Bronchial epithelial cell (primary cell): ENCODE data around the gene CRNN. TPM values are rescaled to one million over a fixed set of nuclear protein-coding genes. Genes with fewer than 3 reads are reported as not detected.

ENCODE experiments used
- DNase-seq: peaks from one replicate; pipeline ENCODE4 v3.0.0-alpha.2; 2010; ENCODE audit warnings: low read depth
- FAIRE-seq: peaks from 2 replicates; lab custom pipeline; 2011; peaks lifted over from hg19 to GRCh38; lab: Jason Lieb, UNC
- H3K27me3 ChIP-seq: 2 replicates; pipeline ENCODE4 v1.5.1; 2011; ENCODE audit warnings: low read length; ENCODE audit not compliant: control insufficient read depth, insufficient read depth
- H3K36me3 ChIP-seq: 2 replicates; pipeline ENCODE4 v1.5.1; 2011; ENCODE audit warnings: low read length; ENCODE audit not compliant: control insufficient read depth, insufficient read depth
- H3K4me3 ChIP-seq: 2 replicates; pipeline ENCODE4 v1.5.1; 2011; ENCODE audit warnings: mild to moderate bottlenecking, low read depth, low read length, control low read depth
- total RNA-seq: library from RNA; depleted of rRNA; stranded (reverse); fragments of >200 nt; gene quantifications from 2 replicates; pipeline ENCODE4 v1.2.1, GENCODE V29; 2014
- TF ChIP-seq, protein P1 (sequence below): IDR thresholded peaks from 2 replicates; pipeline ENCODE4 v1.5.1; 2011; ENCODE audit warnings: mild to moderate bottlenecking, moderate library complexity, low read length, control low read depth, inconsistent platforms; ENCODE audit not compliant: insufficient read depth, severe bottlenecking

The CRNN gene
- total RNA-seq, 1 donor from 2014 or later = 6.6 TPM

DNA sequence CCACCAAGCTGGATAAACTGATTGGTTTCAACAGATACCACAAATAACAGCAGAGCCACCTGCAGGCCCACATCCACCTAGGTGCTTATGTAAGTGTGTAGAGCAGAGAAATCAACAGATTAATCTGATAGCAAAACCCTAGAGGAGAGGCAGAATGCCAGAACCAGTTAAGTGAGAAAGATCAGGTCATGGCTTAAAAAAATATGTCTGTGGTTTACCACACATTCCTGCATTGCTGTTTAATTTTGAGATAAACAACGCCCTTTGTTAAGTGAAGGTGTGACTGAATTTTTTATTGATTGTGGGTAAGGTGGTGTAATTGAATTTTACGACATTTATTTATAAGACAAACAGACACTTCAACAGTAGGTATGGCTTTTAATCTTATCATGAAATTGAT lies 21.2 kb downstream of the CRNN start:
- Histone ChIP-seq H3K36me3 (no peaks in the 10 kb centered on the region), H3K4me3 (no peak overlapping the region), H3K27me3 (peaks cover 26% of the 10 kb centered on the region)
- DNase-seq (peak; percentile 92), FAIRE-seq (peak; percentile 70)
- TF ChIP-seq, protein P1, sequence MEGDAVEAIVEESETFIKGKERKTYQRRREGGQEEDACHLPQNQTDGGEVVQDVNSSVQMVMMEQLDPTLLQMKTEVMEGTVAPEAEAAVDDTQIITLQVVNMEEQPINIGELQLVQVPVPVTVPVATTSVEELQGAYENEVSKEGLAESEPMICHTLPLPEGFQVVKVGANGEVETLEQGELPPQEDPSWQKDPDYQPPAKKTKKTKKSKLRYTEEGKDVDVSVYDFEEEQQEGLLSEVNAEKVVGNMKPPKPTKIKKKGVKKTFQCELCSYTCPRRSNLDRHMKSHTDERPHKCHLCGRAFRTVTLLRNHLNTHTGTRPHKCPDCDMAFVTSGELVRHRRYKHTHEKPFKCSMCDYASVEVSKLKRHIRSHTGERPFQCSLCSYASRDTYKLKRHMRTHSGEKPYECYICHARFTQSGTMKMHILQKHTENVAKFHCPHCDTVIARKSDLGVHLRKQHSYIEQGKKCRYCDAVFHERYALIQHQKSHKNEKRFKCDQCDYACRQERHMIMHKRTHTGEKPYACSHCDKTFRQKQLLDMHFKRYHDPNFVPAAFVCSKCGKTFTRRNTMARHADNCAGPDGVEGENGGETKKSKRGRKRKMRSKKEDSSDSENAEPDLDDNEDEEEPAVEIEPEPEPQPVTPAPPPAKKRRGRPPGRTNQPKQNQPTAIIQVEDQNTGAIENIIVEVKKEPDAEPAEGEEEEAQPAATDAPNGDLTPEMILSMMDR = no peak

DNA sequence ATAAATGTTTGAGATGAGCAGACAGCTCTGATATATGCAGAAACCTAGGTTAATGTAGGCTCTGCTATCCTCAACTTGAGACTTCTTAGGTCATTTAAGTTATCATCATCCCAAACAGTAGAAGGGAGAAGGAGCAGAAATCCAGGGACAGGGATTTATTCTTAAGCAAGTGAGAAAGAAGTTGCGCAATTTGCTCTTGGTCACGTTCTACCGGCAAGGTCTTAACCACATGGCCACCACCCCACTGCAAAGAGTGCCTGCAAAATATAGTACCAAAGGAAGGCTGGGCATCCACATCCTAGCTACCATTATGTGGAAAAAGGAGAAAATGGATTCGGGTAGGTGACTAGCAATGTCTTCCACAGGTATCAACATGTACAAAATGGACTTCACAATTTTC lies 25.2 kb downstream of the CRNN start:
- Histone ChIP-seq H3K27me3 (peaks cover 15% of the 10 kb centered on the region), H3K4me3 (no peak overlapping the region), H3K36me3 (no peaks in the 10 kb centered on the region)
- no peak for FAIRE-seq
- no peak for DNase-seq
- TF ChIP-seq, protein P1 = no peak

DNA sequence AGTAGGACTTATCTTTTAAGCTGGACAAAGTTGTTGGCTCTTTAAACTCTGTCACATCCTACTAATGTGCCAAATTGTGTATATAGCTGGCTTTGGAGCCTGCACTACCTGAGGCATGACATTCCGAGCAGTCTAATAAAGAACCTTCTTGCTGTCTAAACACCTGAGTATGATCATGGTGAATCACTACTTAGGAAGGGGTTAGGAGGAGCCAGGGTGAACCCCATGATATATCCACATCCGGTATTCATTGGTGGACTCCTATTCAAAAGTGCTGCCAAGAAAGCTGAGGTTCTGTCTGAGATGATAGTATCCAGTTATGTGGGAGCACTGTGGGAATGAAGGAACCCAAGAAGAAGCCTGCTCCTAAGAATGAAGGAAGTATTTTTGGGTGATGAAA lies 27.1 kb downstream of the CRNN start:
- H3K4me3 ChIP-seq = no peak overlapping the region
- TF ChIP-seq, protein P1 = no peak
- H3K36me3 ChIP-seq = no peaks in the 10 kb centered on the region
- peaks cover 13% of the 10 kb centered on the region for H3K27me3 ChIP-seq
- FAIRE-seq (no peak), DNase-seq (peak; percentile 59)

DNA sequence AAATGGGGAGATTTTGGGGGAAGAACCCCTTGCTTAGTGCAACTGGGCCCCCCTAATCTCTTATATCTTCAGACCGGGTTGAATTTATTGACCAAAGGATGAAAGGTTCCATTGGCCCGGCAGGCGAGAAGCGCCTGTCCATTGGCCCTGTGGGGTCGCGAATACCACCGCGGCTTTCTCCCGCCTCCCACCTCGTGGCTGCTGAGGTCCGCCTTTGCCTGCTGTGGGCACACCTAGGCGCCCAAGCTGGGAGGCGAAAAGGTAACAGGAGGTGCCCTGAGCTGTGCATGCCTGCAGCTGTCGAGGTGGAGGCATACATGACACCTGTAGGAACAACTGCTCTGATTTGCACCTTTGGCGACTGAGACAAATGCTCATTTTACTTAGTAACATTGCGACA lies 33.1 kb downstream of the CRNN start:
- FAIRE-seq = no peak
- no peak for DNase-seq
- H3K36me3 ChIP-seq = no peaks in the 10 kb centered on the region
- H3K4me3 ChIP-seq = no peak overlapping the region
- TF ChIP-seq, protein P1 = no peak
- peaks cover 9% of the 10 kb centered on the region for H3K27me3 ChIP-seq

DNA sequence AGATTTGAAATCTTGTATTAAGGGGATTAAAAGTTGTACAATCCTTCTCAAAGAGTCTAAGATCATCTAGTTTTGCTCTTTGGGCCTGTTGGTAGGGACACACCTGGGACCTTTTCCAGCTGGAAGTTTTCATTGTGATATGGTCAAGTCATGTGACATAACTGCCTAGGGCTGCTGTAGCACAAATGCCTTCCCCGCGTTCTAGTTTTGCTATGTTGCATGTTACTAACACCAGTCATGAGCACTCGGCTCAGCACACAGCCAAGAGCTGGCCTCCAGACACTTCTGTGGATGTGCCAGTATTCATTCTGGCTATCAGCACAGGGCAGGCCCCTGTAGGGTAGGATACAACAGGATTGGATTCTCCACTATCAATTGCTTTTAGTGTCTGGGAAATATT lies 39.6 kb downstream of the CRNN start:
- TF ChIP-seq, protein P1 = no peak
- no peak overlapping the region for H3K4me3 ChIP-seq
- FAIRE-seq (no peak), DNase-seq (no peak)
- H3K27me3 ChIP-seq = peaks cover 2% of the 10 kb centered on the region
- no peaks in the 10 kb centered on the region for H3K36me3 ChIP-seq

DNA sequence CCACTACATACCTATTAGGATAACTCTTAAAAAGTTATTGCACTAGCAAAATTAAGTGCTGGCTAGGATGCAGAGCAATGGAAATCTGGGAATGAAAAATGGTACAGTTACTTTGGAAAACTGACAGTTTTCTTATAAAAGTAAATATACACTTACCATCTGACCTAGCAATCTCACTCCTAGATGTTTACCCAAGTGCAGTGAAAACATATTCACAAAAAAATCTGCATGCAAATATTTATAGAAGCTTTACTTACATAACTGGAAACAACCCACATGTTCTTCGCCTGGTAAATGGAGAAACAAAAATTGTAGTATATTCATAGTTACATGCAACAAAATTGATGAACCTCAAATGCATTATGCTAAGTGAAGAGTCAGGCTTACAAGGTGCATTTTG lies 41.4 kb downstream of the CRNN start:
- DNase-seq = no peak
- H3K27me3 ChIP-seq = peaks cover 2% of the 10 kb centered on the region
- FAIRE-seq = no peak
- no peak overlapping the region for H3K4me3 ChIP-seq
- TF ChIP-seq, protein P1 = no peak
- H3K36me3 ChIP-seq = no peaks in the 10 kb centered on the region
